Left ventricle myocardium inferior (tissue), 1 donor: Measurements from ENCODE around the gene ID2. TPM values are rescaled to one million over a fixed set of nuclear protein-coding genes. Genes with fewer than 3 reads are reported as not detected.

ENCODE experiments used
- DNase-seq: peaks from one replicate; pipeline ENCODE4 v3.0.0-alpha.2; 2020
- H3K27ac ChIP-seq: fragments of 200-600 bp; replicated peaks from 2 replicates; pipeline ENCODE4 v1.8.0; 2021
- H3K27me3 ChIP-seq: fragments of 200-600 bp; 2 replicates; pipeline ENCODE4 v1.8.0; 2021; ENCODE audit warnings: low read depth
- H3K36me3 ChIP-seq: fragments of 200-600 bp; 2 replicates; pipeline ENCODE4 v1.8.0; 2021
- H3K4me1 ChIP-seq: fragments of 200-600 bp; 2 replicates; pipeline ENCODE4 v1.8.0; 2021
- H3K4me3 ChIP-seq: fragments of 200-600 bp; 2 replicates; pipeline ENCODE4 v1.8.0; 2021; ENCODE audit warnings: mild to moderate bottlenecking, moderate library complexity
- H3K9me3 ChIP-seq: fragments of 200-600 bp; replicated peaks from 2 replicates; pipeline ENCODE4 v1.8.0; 2021
- CTCF ChIP-seq: fragments of 200-600 bp; IDR thresholded peaks from 2 replicates; pipeline ENCODE4 v1.8.0; 2021; ENCODE audit warnings: antibody characterized with exemption, mild to moderate bottlenecking, borderline replicate concordance
- intact Hi-C: fragments of 100-400 bp; cut with micrococcal nuclease; formaldehyde crosslinking; loops from one replicate; pipeline ENCODE4 v1.11.0; 2022
- total RNA-seq: library from RNA; stranded (reverse); fragmentation: NEBNext Ultra II Directional; extraction: Animal tissue kit (Norgen Biotek cat#: 25700); gene quantifications from one replicate; pipeline ENCODE4 v1.2.1, GENCODE V29; 2021
- donor health status: DM: no; HTN: yes; CAD: no; lungs with severe emphysema.

ID2 gene
- total RNA-seq, 1 donor from 2014 or later: 32.2 TPM

GRCh38 chr2:8650256-8650655 is 31.6 kb upstream of the ID2 start:
- Histone ChIP-seq H3K27me3 (no peaks in the 10 kb centered on the region), H3K27ac (no peak overlapping the region), H3K4me3 (no peak overlapping the region), H3K4me1 (no peaks in the 10 kb centered on the region), H3K9me3 (no peaks in the 10 kb centered on the region), H3K36me3 (no peaks in the 10 kb centered on the region)
- no peak for DNase-seq
- TF ChIP-seq CTCF: no peak
- intact Hi-C loops: no loop called here

- Histone ChIP-seq H3K9me3 (no peaks in the 10 kb centered on the region), H3K4me3 (no peak overlapping the region), H3K27me3 (no peaks in the 10 kb centered on the region), H3K4me1 (no peaks in the 10 kb centered on the region), H3K27ac (no peak overlapping the region), H3K36me3 (no peaks in the 10 kb centered on the region)
- no peak for DNase-seq
- intact Hi-C loops: no loop called here
- no peak for TF ChIP-seq CTCF
Observed at GRCh38 chr2:8652774-8653426, 29.0 kb upstream of the ID2 start.

- intact Hi-C loops: no loop called here
- no peaks in the 10 kb centered on the region for H3K27me3 ChIP-seq
- H3K4me3 ChIP-seq: no peak overlapping the region
- H3K9me3 ChIP-seq: no peaks in the 10 kb centered on the region
- H3K36me3 ChIP-seq: no peaks in the 10 kb centered on the region
- no peak for DNase-seq
- no peaks in the 10 kb centered on the region for H3K4me1 ChIP-seq
- TF ChIP-seq CTCF: no peak
- H3K27ac ChIP-seq: no peak overlapping the region
Observed at GRCh38 chr2:8653485-8653884, 28.4 kb upstream of the ID2 start.

GRCh38 chr2:8654041-8654440 is 27.8 kb upstream of the ID2 start:
- TF ChIP-seq CTCF: no peak
- Histone ChIP-seq H3K27me3 (no peaks in the 10 kb centered on the region), H3K27ac (no peak overlapping the region), H3K36me3 (no peaks in the 10 kb centered on the region), H3K9me3 (no peaks in the 10 kb centered on the region), H3K4me1 (no peaks in the 10 kb centered on the region), H3K4me3 (no peak overlapping the region)
- no peak for DNase-seq
- intact Hi-C loops: no loop called here

GRCh38 chr2:8654483-8654882 is 27.4 kb upstream of the ID2 start:
- no peak for DNase-seq
- intact Hi-C loops: no loop called here
- TF ChIP-seq CTCF: no peak
- H3K4me3 ChIP-seq: no peak overlapping the region
- no peaks in the 10 kb centered on the region for H3K36me3 ChIP-seq
- H3K9me3 ChIP-seq: no peaks in the 10 kb centered on the region
- peaks cover under 1% of the 10 kb centered on the region for H3K4me1 ChIP-seq
- no peak overlapping the region for H3K27ac ChIP-seq
- H3K27me3 ChIP-seq: no peaks in the 10 kb centered on the region
